Calu3 (cell line): ENCODE measurements around the gene RBFOX2. TPM values are rescaled to one million over a fixed set of nuclear protein-coding genes. Genes with fewer than 3 reads are reported as not detected.

Source experiments
- BruUV-seq: library from RNA; stranded (reverse); fragments of 400-500 nt; replicated peaks from 2 replicates; lab custom pipeline; 2021; lab: Mats Ljungman, UMichigan
- CTCF ChIA-PET: fragments of 300-600 bp; sonication (Branson Sonifier 250); formaldehyde crosslinking; loops from one replicate; lab custom pipeline; 2022; ENCODE audit warnings: antibody characterized with exemption; lab: Charles Lee
- DNase-seq: peaks from one replicate; pipeline ENCODE4 v3.0.0; 2022
- H3K27ac Mint-ChIP-seq: one replicate; pipeline ENCODE4 v1.8.0; 2022; ENCODE audit warnings: mixed read lengths; ENCODE audit not compliant: unreplicated experiment
- H3K27me3 Mint-ChIP-seq: one replicate; pipeline ENCODE4 v1.8.0; 2022; ENCODE audit warnings: mixed read lengths; ENCODE audit not compliant: unreplicated experiment
- H3K36me3 Mint-ChIP-seq: one replicate; pipeline ENCODE4 v1.8.0; 2022; ENCODE audit warnings: mild to moderate bottlenecking, moderate library complexity, mixed read lengths; ENCODE audit not compliant: insufficient read depth, unreplicated experiment
- H3K4me1 Mint-ChIP-seq: one replicate; pipeline ENCODE4 v1.8.0; 2022; ENCODE audit warnings: mild to moderate bottlenecking, low read depth, mixed read lengths; ENCODE audit not compliant: unreplicated experiment
- H3K4me3 Mint-ChIP-seq: one replicate; pipeline ENCODE4 v1.8.0; 2022; ENCODE audit warnings: mild to moderate bottlenecking, low read depth, moderate library complexity, mixed read lengths; ENCODE audit not compliant: unreplicated experiment
- H3K9me3 Mint-ChIP-seq: one replicate; pipeline ENCODE4 v1.8.0; 2022; ENCODE audit warnings: low read depth, mixed read lengths; ENCODE audit not compliant: unreplicated experiment
- intact Hi-C: fragments of 100-400 bp; cut with micrococcal nuclease; formaldehyde crosslinking; loops from one replicate; pipeline ENCODE4 v1.10.0; 2022; ENCODE audit not compliant: unreplicated experiment
- total RNA-seq: library from RNA; stranded (reverse); gene quantifications from 2 replicates; pipeline ENCODE4 v1.2.3, GENCODE V29; 2022
- TF ChIP-seq, protein P1 (sequence below): fragments of 200-600 bp; IDR thresholded peaks from one replicate; pipeline ENCODE4 v1.8.0; 2022; ENCODE audit warnings: antibody characterized with exemption; ENCODE audit not compliant: unreplicated experiment

RBFOX2 gene
- total RNA-seq, 1 experiment from 2014 or later, result 63.1 TPM

DNA sequence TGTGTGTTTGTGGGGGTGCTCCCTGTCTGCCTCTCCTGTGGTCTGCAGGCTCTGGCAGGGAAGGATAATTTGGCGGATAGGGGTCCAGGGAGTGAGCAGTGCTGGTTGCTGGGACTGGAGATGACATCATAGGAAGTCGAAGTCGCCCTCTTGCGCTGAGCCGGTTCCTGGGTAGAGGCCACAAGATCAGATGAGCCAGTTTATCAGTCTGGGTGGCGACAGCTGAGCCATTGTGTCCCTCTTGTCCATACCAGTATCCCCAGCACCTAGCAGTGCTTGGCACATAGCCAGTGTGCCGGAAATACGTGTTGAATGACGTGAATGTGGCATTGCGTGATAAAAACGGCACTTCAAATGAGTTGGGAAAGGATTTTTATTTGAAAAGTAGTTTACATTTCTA, 301.2 kb downstream of the RBFOX2 start:
- BruUV-seq, result no TSS peak
- intact Hi-C loops, result loop anchor here (5.0 kb wide), 1 partner anchor 100 kb away; no protein-coding TSS in a partner anchor
- TF ChIP-seq, protein P1, sequence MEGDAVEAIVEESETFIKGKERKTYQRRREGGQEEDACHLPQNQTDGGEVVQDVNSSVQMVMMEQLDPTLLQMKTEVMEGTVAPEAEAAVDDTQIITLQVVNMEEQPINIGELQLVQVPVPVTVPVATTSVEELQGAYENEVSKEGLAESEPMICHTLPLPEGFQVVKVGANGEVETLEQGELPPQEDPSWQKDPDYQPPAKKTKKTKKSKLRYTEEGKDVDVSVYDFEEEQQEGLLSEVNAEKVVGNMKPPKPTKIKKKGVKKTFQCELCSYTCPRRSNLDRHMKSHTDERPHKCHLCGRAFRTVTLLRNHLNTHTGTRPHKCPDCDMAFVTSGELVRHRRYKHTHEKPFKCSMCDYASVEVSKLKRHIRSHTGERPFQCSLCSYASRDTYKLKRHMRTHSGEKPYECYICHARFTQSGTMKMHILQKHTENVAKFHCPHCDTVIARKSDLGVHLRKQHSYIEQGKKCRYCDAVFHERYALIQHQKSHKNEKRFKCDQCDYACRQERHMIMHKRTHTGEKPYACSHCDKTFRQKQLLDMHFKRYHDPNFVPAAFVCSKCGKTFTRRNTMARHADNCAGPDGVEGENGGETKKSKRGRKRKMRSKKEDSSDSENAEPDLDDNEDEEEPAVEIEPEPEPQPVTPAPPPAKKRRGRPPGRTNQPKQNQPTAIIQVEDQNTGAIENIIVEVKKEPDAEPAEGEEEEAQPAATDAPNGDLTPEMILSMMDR, result no peak
- Mint-ChIP-seq H3K4me3 (no peak overlapping the region), H3K4me1 (peaks cover 15% of the 10 kb centered on the region), H3K27ac (no peak overlapping the region), H3K9me3 (no peaks in the 10 kb centered on the region), H3K36me3 (no peaks in the 10 kb centered on the region), H3K27me3 (peaks cover 32% of the 10 kb centered on the region)
- no peak for DNase-seq
- CTCF ChIA-PET, result no interaction called here

DNA sequence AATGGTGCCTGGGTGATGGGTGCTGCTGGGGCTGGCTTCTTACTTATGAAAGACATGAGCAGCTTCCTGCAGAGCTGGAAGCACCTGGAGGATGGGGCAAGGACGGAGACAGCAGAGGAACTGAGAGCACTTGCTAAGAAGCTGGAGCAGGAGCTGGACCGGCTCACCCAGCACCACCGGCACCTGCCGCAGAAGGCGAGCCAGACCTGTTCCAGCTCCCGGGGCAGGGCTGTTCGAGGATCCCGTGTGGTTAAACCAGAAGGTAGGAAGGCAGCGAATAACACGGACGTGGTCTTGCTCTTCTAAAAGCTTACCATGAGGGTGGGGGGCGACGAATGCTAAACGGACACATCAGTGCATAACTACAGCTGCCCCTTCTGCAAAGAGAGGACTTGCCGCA, 301.7 kb downstream of the RBFOX2 start:
- TF ChIP-seq, protein P1, result no peak
- H3K36me3 Mint-ChIP-seq, result no peaks in the 10 kb centered on the region
- intact Hi-C loops, result loop anchor here (5.0 kb wide), 1 partner anchor 100 kb away; no protein-coding TSS in a partner anchor
- H3K27ac Mint-ChIP-seq, result no peak overlapping the region
- no peaks in the 10 kb centered on the region for H3K9me3 Mint-ChIP-seq
- peaks cover 27% of the 10 kb centered on the region for H3K27me3 Mint-ChIP-seq
- CTCF ChIA-PET, result interaction anchor here (0.6 kb wide), 1 partner anchor 53 kb away, joined by 3 read pairs; no protein-coding TSS in a partner anchor
- no peak overlapping the region for H3K4me3 Mint-ChIP-seq
- peaks cover 15% of the 10 kb centered on the region for H3K4me1 Mint-ChIP-seq
- DNase-seq, result no peak
- no TSS peak for BruUV-seq

DNA sequence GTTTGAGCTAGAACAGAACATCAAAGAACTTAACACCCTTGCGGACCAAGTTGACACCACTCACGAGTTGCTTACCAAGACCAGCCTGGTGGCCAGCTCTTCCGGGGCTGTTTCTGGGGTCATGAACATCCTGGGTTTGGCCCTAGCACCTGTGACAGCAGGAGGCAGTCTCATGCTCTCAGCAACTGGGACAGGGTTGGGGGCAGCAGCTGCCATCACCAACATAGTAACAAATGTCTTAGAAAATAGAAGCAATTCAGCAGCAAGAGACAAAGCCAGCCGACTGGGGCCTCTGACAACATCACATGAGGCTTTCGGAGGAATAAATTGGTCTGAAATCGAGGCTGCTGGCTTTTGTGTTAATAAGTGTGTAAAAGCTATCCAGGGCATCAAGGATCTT, 302.2 kb downstream of the RBFOX2 start:
- Mint-ChIP-seq H3K4me3 (no peak overlapping the region), H3K27ac (no peak overlapping the region), H3K36me3 (no peaks in the 10 kb centered on the region), H3K9me3 (no peaks in the 10 kb centered on the region), H3K27me3 (peaks cover 21% of the 10 kb centered on the region), H3K4me1 (peaks cover 15% of the 10 kb centered on the region)
- CTCF ChIA-PET, result interaction anchor here (0.6 kb wide), 1 partner anchor 54 kb away, joined by 3 read pairs; no protein-coding TSS in a partner anchor
- TF ChIP-seq, protein P1, result no peak
- BruUV-seq, result no TSS peak
- DNase-seq, result no peak
- intact Hi-C loops, result loop anchor here (5.0 kb wide), 1 partner anchor 99 kb away; no protein-coding TSS in a partner anchor

DNA sequence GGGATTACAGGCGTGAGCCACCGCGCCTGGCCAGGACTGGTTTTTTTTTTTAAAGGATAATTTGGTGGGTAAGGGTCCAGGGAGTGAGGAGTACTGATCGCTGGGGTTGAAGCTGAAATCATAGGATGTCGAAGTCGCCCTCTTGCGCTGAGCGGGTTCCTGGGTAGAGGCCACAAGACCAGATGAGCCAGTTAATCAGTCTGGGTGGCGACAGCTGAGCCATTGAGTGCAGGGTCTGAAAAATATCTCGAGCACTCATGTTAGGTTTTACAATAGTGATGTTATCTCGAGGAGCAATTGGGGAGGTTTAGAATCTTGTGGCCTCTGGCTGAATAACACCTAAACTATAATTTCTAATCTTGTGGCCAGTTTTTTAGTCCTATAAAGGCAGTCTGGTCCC, 303.1 kb downstream of the RBFOX2 start:
- H3K27me3 Mint-ChIP-seq, result peaks cover 12% of the 10 kb centered on the region
- CTCF ChIA-PET, result no interaction called here
- no peaks in the 10 kb centered on the region for H3K9me3 Mint-ChIP-seq
- no peak for DNase-seq
- peaks cover 15% of the 10 kb centered on the region for H3K4me1 Mint-ChIP-seq
- intact Hi-C loops, result loop anchor here (5.0 kb wide), 1 partner anchor 98 kb away; no protein-coding TSS in a partner anchor
- H3K4me3 Mint-ChIP-seq, result no peak overlapping the region
- TF ChIP-seq, protein P1, result no peak
- no TSS peak for BruUV-seq
- H3K27ac Mint-ChIP-seq, result no peak overlapping the region
- H3K36me3 Mint-ChIP-seq, result no peaks in the 10 kb centered on the region
